OCI-LY1 (cell line): ENCODE results near the gene PFN3.
A peak's percentile ranks its signal among the peaks of the same experiment; 100 is the strongest.

Source experiments
- CTCF ChIP-seq: fragments of 200-600 bp; sonication (generic), shearing (Covaris generic); IDR thresholded peaks from 2 replicates; pipeline ENCODE4 v1.5.1; 2017; ENCODE audit warnings: mild to moderate bottlenecking, antibody characterized with exemption, low read length, moderate library complexity, mixed read lengths
- EZH2 ChIP-seq: fragments of 200-600 bp; sonication (generic), shearing (Covaris generic); IDR thresholded peaks from 2 replicates; pipeline ENCODE4 v1.8.0; 2017; ENCODE audit warnings: borderline replicate concordance, mixed run types, mild to moderate bottlenecking, antibody characterized with exemption, low read length, moderate library complexity, mixed read lengths

DNA sequence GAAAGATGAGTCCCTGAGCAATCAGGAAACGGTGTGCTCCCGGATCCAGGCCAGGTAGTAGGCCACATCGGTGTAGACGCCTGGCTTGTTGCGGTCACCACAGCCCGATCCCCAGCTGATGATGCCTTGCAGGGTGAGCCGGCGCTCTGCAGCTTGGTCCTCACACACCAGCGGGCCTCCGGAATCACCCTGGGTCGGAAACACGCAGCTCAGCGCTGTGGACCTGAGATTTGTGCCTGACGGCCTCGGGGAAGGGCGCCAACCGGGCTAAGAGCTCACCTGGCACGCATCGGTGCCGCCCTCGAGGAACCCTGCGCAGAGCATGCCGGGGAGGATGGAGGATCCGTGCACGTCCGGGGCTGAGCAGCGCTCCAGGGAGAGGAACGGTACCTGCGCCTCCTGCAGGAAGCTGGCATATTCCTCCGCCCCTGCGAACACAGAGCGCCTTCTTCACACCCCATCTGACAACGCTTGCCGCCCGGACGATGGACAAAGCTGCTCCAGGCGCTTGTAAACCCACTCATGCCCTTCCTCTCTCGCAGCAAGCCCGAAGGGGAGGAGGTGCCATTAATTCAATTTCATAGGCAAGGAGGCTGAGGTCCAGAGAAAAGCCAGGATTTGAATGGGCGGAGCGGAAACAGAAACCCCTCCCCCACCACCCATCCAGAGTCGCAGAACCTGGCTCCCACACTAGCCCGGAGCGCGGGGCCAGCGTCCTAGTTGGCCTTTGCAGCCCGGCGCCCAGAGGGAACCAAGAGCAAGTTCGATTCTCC, 2.0 kb upstream of the PFN3 start:
- TF ChIP-seq CTCF (0 out of 2 replicates have a peak, but pooled peaks have one; percentile 34), EZH2 (no peak)
